HEK293 (cell line): Measurements from ENCODE around the gene ADK.
A peak's percentile ranks its signal among the peaks of the same experiment; 100 is the strongest.

Source experiments
- GLIS2 ChIP-seq: fragments of 450-650 bp; formaldehyde crosslinking; IDR thresholded peaks from 2 replicates; pipeline ENCODE4 v1.5.1; 2016; ENCODE audit warnings: missing biosample characterization, missing genetic modification characterization
- HOXD13 ChIP-seq: sonication (generic); formaldehyde crosslinking; IDR thresholded peaks from 2 replicates; pipeline ENCODE4 v1.8.0; 2022; ENCODE audit warnings: missing genetic modification reagents, borderline replicate concordance
- MZF1 ChIP-seq: fragments of 450-650 bp; formaldehyde crosslinking; IDR thresholded peaks from 2 replicates; pipeline ENCODE4 v1.5.1; 2017; ENCODE audit warnings: missing biosample characterization, missing genetic modification characterization, borderline replicate concordance
- PRDM1 ChIP-seq: fragments of 450-650 bp; formaldehyde crosslinking; IDR thresholded peaks from 2 replicates; pipeline ENCODE4; 2016; ENCODE audit warnings: missing biosample characterization, missing genetic modification characterization
- SP2 ChIP-seq: fragments of 450-650 bp; formaldehyde crosslinking; IDR thresholded peaks from 2 replicates; pipeline ENCODE4 v1.5.1; 2016; ENCODE audit warnings: missing biosample characterization, missing genetic modification characterization
- YY2 ChIP-seq: fragments of 450-650 bp; formaldehyde crosslinking; IDR thresholded peaks from 2 replicates; pipeline ENCODE4 v1.5.1; 2016; ENCODE audit warnings: missing biosample characterization, missing genetic modification characterization
- ZBTB21 ChIP-seq: fragments of 450-650 bp; formaldehyde crosslinking; IDR thresholded peaks from 2 replicates; pipeline ENCODE4 v1.5.1; 2017; ENCODE audit warnings: missing biosample characterization, missing genetic modification characterization
- ZFP3 ChIP-seq: fragments of 450-650 bp; formaldehyde crosslinking; IDR thresholded peaks from 2 replicates; pipeline ENCODE4 v1.5.1; 2016; ENCODE audit warnings: low read depth, missing biosample characterization, missing genetic modification characterization
- ZFP41 ChIP-seq: fragments of 450-650 bp; formaldehyde crosslinking; IDR thresholded peaks from 2 replicates; pipeline ENCODE4 v1.5.1; 2016; ENCODE audit warnings: missing biosample characterization, missing genetic modification characterization, borderline replicate concordance
- ZNF10 ChIP-seq: fragments of 450-650 bp; formaldehyde crosslinking; IDR thresholded peaks from 2 replicates; pipeline ENCODE4 v1.5.1; 2017; ENCODE audit warnings: missing biosample characterization, missing genetic modification characterization
- ZNF140 ChIP-seq: fragments of 450-650 bp; formaldehyde crosslinking; IDR thresholded peaks from 2 replicates; pipeline ENCODE4 v1.5.1; 2016; ENCODE audit warnings: missing biosample characterization, missing genetic modification characterization
- ZNF155 ChIP-seq: fragments of 450-650 bp; formaldehyde crosslinking; IDR thresholded peaks from 2 replicates; pipeline ENCODE4 v1.5.1; 2016; ENCODE audit warnings: missing biosample characterization, missing genetic modification characterization
- ZNF175 ChIP-seq: fragments of 450-650 bp; formaldehyde crosslinking; IDR thresholded peaks from 2 replicates; pipeline ENCODE4 v1.5.1; 2016; ENCODE audit warnings: missing biosample characterization, missing genetic modification characterization
- ZNF19 ChIP-seq: fragments of 450-650 bp; formaldehyde crosslinking; IDR thresholded peaks from 2 replicates; pipeline ENCODE4; 2016; ENCODE audit warnings: missing biosample characterization, missing genetic modification characterization, low read depth
- ZNF2 ChIP-seq: fragments of 450-650 bp; formaldehyde crosslinking; IDR thresholded peaks from 2 replicates; pipeline ENCODE4 v1.5.1; 2016; ENCODE audit warnings: missing biosample characterization, missing genetic modification characterization
- ZNF223 ChIP-seq: fragments of 450-650 bp; formaldehyde crosslinking; IDR thresholded peaks from 2 replicates; pipeline ENCODE4 v1.5.1; 2016; ENCODE audit warnings: missing biosample characterization, missing genetic modification characterization
- ZNF311 ChIP-seq: fragments of 450-650 bp; formaldehyde crosslinking; IDR thresholded peaks from 2 replicates; pipeline ENCODE4 v1.5.1; 2017; ENCODE audit warnings: missing biosample characterization, missing genetic modification characterization, borderline replicate concordance
- ZNF324 ChIP-seq: fragments of 450-650 bp; formaldehyde crosslinking; IDR thresholded peaks from 2 replicates; pipeline ENCODE4 v1.5.1; 2016; ENCODE audit warnings: missing biosample characterization, missing genetic modification characterization
- ZNF394 ChIP-seq: fragments of 450-650 bp; formaldehyde crosslinking; IDR thresholded peaks from 2 replicates; pipeline ENCODE4 v1.5.1; 2016; ENCODE audit warnings: missing biosample characterization, missing genetic modification characterization, mild to moderate bottlenecking, moderate library complexity, borderline replicate concordance
- ZNF404 ChIP-seq: fragments of 450-650 bp; formaldehyde crosslinking; IDR thresholded peaks from 2 replicates; pipeline ENCODE4 v1.5.1; 2017; ENCODE audit warnings: missing biosample characterization, missing genetic modification characterization
- ZNF423 ChIP-seq: fragments of 450-650 bp; formaldehyde crosslinking; IDR thresholded peaks from 2 replicates; pipeline ENCODE4 v1.5.1; 2016; ENCODE audit warnings: missing biosample characterization, missing genetic modification characterization
- ZNF514 ChIP-seq: fragments of 450-650 bp; formaldehyde crosslinking; IDR thresholded peaks from 2 replicates; pipeline ENCODE4 v1.5.1; 2016; ENCODE audit warnings: missing biosample characterization, missing genetic modification characterization
- ZNF530 ChIP-seq: fragments of 450-650 bp; formaldehyde crosslinking; IDR thresholded peaks from 2 replicates; pipeline ENCODE4 v1.5.1; 2016; ENCODE audit warnings: low read depth, missing biosample characterization, missing genetic modification characterization
- ZNF549 ChIP-seq: fragments of 450-650 bp; IDR thresholded peaks from 2 replicates; pipeline ENCODE4 v1.5.1; 2018; ENCODE audit warnings: missing biosample characterization, missing genetic modification characterization, mild to moderate bottlenecking, inconsistent platforms, moderate library complexity
- ZNF558 ChIP-seq: fragments of 450-650 bp; formaldehyde crosslinking; IDR thresholded peaks from 2 replicates; pipeline ENCODE4 v1.5.1; 2016; ENCODE audit warnings: missing biosample characterization, missing genetic modification characterization
- ZNF561 ChIP-seq: fragments of 450-650 bp; IDR thresholded peaks from 2 replicates; pipeline ENCODE4 v1.5.1; 2018; ENCODE audit warnings: missing biosample characterization, missing genetic modification characterization, borderline replicate concordance
- ZNF626 ChIP-seq: fragments of 450-650 bp; sonication (Bioruptor Pico); formaldehyde crosslinking; IDR thresholded peaks from 2 replicates; pipeline ENCODE4 v1.5.1; 2018; ENCODE audit warnings: missing biosample characterization, missing genetic modification characterization, inconsistent platforms
- ZNF76 ChIP-seq: fragments of 450-650 bp; formaldehyde crosslinking; IDR thresholded peaks from 2 replicates; pipeline ENCODE4; 2016; ENCODE audit warnings: low read depth, missing biosample characterization, missing genetic modification characterization, borderline replicate concordance
- ZNF768 ChIP-seq: fragments of 450-650 bp; formaldehyde crosslinking; IDR thresholded peaks from 2 replicates; pipeline ENCODE4 v1.5.1; 2018; ENCODE audit warnings: missing biosample characterization, mild to moderate bottlenecking, missing genetic modification characterization
- ZNF837 ChIP-seq: fragments of 450-650 bp; formaldehyde crosslinking; IDR thresholded peaks from 2 replicates; pipeline ENCODE4 v1.5.1; 2016; ENCODE audit warnings: missing biosample characterization, missing genetic modification characterization
- ZXDB ChIP-seq: fragments of 450-650 bp; formaldehyde crosslinking; IDR thresholded peaks from 2 replicates; pipeline ENCODE4 v1.5.1; 2016; ENCODE audit warnings: missing biosample characterization, missing genetic modification characterization
- TF ChIP-seq, protein P1 (sequence below): sonication (generic); formaldehyde crosslinking; IDR thresholded peaks from 2 replicates; pipeline ENCODE4 v1.8.1; 2022; ENCODE audit warnings: mild to moderate bottlenecking, moderate library complexity, missing genetic modification reagents
- TF ChIP-seq, protein P2 (sequence below): fragments of 450-650 bp; formaldehyde crosslinking; IDR thresholded peaks from 2 replicates; pipeline ENCODE4 v1.5.1; 2016; ENCODE audit warnings: missing biosample characterization, missing genetic modification characterization
- TF ChIP-seq, protein P3 (sequence below): fragments of 450-650 bp; formaldehyde crosslinking; IDR thresholded peaks from 2 replicates; pipeline ENCODE4 v1.5.1; 2016; ENCODE audit warnings: missing biosample characterization, missing genetic modification characterization
- TF ChIP-seq, protein P4 (sequence below): fragments of 450-650 bp; formaldehyde crosslinking; IDR thresholded peaks from 2 replicates; pipeline ENCODE4 v1.5.1; 2016; ENCODE audit warnings: missing biosample characterization, missing genetic modification characterization

Gene ADK

DNA sequence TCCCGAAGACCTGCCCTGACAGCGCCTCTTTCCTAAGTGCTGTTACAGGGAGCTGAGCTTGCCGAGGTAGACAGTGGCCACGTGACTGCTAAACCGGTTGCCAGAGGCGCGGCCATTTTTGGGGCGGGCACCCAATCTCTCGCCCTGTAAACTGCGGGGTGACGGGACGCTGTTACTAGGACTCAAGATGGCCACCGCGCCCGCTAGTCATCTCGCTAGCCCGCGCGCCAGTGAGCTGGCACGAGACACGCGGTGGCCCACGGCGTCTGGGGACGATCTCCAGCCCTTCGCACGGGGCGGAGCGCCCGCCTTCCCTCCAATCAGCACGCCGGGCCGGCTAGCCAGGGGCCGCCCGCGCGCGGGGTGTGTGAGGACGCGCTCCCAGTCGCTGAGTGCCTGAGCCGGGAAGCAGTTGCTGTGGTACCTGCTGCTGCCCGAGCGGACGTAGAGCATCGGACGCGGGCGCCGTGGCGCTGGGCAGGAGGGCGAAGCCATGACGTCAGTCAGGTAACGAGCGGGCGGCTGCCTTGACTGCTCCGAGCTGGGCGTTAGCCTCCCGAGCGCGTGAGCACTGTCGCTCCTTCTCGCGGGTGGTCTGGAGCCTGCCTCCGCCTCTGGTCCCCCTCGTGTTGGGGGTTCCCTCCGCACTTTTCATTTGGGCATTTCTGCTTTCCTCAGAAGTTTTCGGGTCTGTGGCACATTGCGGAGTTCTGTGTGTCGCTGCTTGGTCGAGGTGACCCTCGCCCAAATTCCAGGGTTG is 25.5 kb downstream of the ADK start (continued):
- TF ChIP-seq ZNF404, result no peak
- no peak for TF ChIP-seq ZNF311 (tag by site-specific recombination)
- peak; percentile 71; the same call in 1 of the 2 replicates for TF ChIP-seq ZNF394 (tag by site-specific recombination)
- TF ChIP-seq ZNF530 (tag by site-specific recombination), result no peak
- TF ChIP-seq PRDM1 (tag by site-specific recombination), result no peak
- no peak for TF ChIP-seq ZNF626 (tag by site-specific recombination)
- TF ChIP-seq ZNF423, result no peak
- peak; percentile 87 for TF ChIP-seq GLIS2
- TF ChIP-seq HOXD13, result no peak; the same call in 1 of the 2 replicates
- no peak; the same call in 1 of the 2 replicates for TF ChIP-seq ZNF549
- TF ChIP-seq, protein P1, sequence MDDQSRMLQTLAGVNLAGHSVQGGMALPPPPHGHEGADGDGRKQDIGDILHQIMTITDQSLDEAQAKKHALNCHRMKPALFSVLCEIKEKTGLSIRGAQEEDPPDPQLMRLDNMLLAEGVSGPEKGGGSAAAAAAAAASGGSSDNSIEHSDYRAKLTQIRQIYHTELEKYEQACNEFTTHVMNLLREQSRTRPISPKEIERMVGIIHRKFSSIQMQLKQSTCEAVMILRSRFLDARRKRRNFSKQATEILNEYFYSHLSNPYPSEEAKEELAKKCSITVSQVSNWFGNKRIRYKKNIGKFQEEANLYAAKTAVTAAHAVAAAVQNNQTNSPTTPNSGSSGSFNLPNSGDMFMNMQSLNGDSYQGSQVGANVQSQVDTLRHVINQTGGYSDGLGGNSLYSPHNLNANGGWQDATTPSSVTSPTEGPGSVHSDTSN (CRISPR knock-in tag), result peak; percentile 57; the same call in 1 of the 2 replicates
- no peak for TF ChIP-seq ZNF175 (tag by site-specific recombination)
- peak; percentile 85 for TF ChIP-seq ZNF10 (tag by site-specific recombination)
- peak; percentile 84; the same call in 1 of the 2 replicates for TF ChIP-seq ZNF324 (tag by site-specific recombination)
- TF ChIP-seq ZNF561 (tag by site-specific recombination), result peak; percentile 61
- TF ChIP-seq ZFP3 (tag by site-specific recombination), result no peak
- TF ChIP-seq MZF1 (tag by site-specific recombination), result no peak; the same call in 1 of the 2 replicates
- TF ChIP-seq ZNF140 (tag by site-specific recombination), result no peak
- peak; percentile 92 for TF ChIP-seq ZBTB21 (tag by site-specific recombination)
- TF ChIP-seq, protein P2, sequence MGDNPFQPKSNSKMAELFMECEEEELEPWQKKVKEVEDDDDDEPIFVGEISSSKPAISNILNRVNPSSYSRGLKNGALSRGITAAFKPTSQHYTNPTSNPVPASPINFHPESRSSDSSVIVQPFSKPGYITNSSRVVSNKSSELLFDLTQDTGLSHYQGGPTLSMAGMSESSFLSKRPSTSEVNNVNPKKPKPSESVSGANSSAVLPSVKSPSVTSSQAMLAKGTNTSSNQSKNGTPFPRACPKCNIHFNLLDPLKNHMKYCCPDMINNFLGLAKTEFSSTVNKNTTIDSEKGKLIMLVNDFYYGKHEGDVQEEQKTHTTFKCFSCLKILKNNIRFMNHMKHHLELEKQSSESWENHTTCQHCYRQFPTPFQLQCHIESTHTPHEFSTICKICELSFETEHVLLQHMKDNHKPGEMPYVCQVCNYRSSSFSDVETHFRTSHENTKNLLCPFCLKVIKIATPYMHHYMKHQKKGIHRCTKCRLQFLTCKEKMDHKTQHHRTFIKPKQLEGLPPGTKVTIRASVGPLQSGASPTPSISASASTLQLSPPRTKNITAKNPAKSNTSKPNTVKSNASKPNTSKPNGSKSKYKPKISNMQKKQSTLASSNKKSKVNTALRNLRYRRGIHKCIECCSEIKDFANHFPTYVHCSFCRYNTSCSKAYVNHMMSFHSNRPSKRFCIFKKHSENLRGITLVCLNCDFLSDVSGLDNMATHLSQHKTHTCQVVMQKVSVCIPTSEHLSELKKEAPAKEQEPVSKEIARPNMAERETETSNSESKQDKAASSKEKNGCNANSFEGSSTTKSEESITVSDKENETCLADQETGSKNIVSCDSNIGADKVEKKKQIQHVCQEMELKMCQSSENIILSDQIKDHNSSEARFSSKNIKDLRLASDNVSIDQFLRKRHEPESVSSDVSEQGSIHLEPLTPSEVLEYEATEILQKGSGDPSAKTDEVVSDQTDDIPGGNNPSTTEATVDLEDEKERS (tag by site-specific recombination), result no peak
- TF ChIP-seq ZNF155 (tag by site-specific recombination), result no peak
- TF ChIP-seq, protein P3, sequence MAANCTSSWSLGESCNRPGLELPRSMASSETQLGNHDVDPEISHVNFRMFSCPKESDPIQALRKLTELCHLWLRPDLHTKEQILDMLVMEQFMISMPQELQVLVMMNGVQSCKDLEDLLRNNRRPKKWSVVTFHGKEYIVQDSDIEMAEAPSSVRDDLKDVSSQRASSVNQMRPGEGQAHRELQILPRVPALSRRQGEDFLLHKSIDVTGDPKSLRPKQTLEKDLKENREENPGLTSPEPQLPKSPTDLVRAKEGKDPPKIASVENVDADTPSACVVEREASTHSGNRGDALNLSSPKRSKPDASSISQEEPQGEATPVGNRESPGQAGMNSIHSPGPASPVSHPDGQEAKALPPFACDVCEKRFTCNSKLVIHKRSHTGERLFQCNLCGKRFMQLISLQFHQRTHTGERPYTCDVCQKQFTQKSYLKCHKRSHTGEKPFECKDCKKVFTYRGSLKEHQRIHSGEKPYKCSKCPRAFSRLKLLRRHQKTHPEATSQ, result peak; percentile 73; the same call in 1 of the 2 replicates
- TF ChIP-seq ZNF837 (tag by site-specific recombination), result 0 out of 2 replicates have a peak, but pooled peaks have one; percentile 43
- peak; percentile 86 for TF ChIP-seq YY2 (tag by site-specific recombination)
- TF ChIP-seq, protein P4, sequence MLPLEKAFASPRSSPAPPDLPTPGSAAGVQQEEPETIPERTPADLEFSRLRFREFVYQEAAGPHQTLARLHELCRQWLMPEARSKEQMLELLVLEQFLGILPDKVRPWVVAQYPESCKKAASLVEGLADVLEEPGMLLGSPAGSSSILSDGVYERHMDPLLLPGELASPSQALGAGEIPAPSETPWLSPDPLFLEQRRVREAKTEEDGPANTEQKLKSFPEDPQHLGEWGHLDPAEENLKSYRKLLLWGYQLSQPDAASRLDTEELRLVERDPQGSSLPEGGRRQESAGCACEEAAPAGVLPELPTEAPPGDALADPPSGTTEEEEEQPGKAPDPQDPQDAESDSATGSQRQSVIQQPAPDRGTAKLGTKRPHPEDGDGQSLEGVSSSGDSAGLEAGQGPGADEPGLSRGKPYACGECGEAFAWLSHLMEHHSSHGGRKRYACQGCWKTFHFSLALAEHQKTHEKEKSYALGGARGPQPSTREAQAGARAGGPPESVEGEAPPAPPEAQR (tag by site-specific recombination), result no peak
- no peak for TF ChIP-seq ZNF223 (tag by site-specific recombination)
- TF ChIP-seq ZNF19 (tag by site-specific recombination), result no peak
- no peak for TF ChIP-seq ZFP41
- TF ChIP-seq ZNF768 (tag by site-specific recombination), result no peak; the same call in 1 of the 2 replicates
- peak; percentile 96 for TF ChIP-seq ZXDB (tag by site-specific recombination)
- TF ChIP-seq ZNF514 (tag by site-specific recombination), result no peak
- TF ChIP-seq ZNF558 (tag by site-specific recombination), result 0 out of 2 replicates have a peak, but pooled peaks have one; percentile 23
- peak; percentile 80 for TF ChIP-seq ZNF76 (tag by site-specific recombination)
- peak; percentile 38 for TF ChIP-seq ZNF2
- peak; percentile 98 for TF ChIP-seq SP2 (tag by site-specific recombination)
